SJSA1 (cell line): ENCODE results near the gene CDX2. TPM values are rescaled to one million over a fixed set of nuclear protein-coding genes. Genes with fewer than 3 reads are reported as not detected.
"Not testable (repeated sequence)": the region's sequence is repeated elsewhere in the genome, so short reads cannot be mapped to it uniquely, and the experiment has no call there.

Source experiments
- DNase-seq, 2 experiments: peaks; one replicate each; pipeline ENCODE4 v3.0.0-alpha.2; 2015 to 2020; ENCODE audit warnings: low spot score in 2 of 2, low read depth in 1 of 2
- H3K27ac ChIP-seq: fragments of 250-450 bp; sonication (Bioruptor Pico); 2 replicates; pipeline ENCODE4 v1.5.1; 2020; ENCODE audit warnings: mild to moderate bottlenecking, moderate library complexity
- H3K27me3 ChIP-seq: fragments of 250-450 bp; sonication (Bioruptor Pico); replicated peaks from 2 replicates; pipeline ENCODE4 v1.5.1; 2020; ENCODE audit warnings: mild to moderate bottlenecking, moderate library complexity
- H3K36me3 ChIP-seq: fragments of 250-450 bp; sonication (Bioruptor Pico); 2 replicates; pipeline ENCODE4 v1.5.1; 2020; ENCODE audit warnings: mild to moderate bottlenecking
- H3K4me1 ChIP-seq: fragments of 250-450 bp; sonication (Bioruptor Pico); replicated peaks from 2 replicates; pipeline ENCODE4 v1.6.1; 2021; ENCODE audit warnings: mild to moderate bottlenecking
- H3K4me3 ChIP-seq: fragments of 250-450 bp; sonication (Bioruptor Pico); 2 replicates; pipeline ENCODE4 v1.5.1; 2020; ENCODE audit warnings: mild to moderate bottlenecking
- H3K9me3 ChIP-seq: fragments of 250-450 bp; sonication (Bioruptor Pico); replicated peaks from 2 replicates; pipeline ENCODE4 v1.5.1; 2020; ENCODE audit warnings: mild to moderate bottlenecking
- total RNA-seq: library from RNA; depleted of rRNA; stranded (reverse); fragments of >200 nt; shearing (Covaris generic); gene quantifications from 2 replicates; pipeline ENCODE4 v1.2.3, GENCODE V29; 2014; rRNA removed

Gene CDX2
- total RNA-seq = not detected in 2 replicates

DNA sequence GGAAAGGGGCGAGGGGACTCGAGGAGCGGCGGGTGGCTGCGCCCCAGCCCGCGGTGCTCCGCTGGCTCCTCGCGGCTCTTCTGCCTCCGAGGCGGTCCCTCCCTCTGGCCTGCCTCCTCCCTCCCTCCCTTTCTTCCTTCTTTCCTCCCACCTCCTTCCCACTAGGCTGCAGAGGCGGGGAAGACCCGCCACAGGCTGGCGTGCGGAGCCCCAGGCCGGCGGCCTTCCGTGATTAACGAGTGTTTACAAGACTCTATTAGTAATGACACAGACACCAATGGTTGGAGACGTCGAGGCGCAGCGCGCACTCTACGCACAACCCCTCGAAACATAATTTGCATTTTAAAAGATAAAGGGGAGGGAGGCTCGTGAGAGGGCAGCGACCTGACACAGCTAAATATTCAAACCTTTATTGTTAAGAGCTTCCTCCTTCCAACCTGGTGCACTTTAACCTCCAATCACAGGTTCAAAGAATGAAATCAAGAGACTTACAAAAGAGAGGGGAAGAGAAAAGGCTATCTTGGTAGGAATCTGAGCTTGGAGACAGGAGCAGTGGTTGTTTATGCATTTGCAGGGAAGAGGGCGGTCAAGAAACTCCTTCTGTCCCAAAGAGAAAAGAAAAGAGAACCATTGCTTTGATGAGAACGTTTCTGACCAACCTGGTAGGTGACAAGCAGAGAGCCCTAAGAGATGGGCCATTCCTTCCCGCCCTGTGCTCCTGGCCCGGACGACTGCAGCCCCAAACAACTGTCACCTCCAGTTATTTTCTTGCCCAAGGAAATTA lies at the start of gene CDX2:
TSS of gene CDX2 (minus strand) at position 234 of the 784 bp plus-strand sequence. CDS start 309 bp downstream, outside the sequence.
- Histone ChIP-seq H3K4me1 (no peaks in the 10 kb centered on the region), H3K4me3 (no peak within 1 kb of the TSS), H3K27ac (no peak within 1 kb of the TSS), H3K27me3 (peaks cover 59% of the 10 kb centered on the region), H3K36me3 (no peaks in the 10 kb centered on the region), H3K9me3 (no peaks in the 10 kb centered on the region)
- no peak for DNase-seq

- no peaks in the 10 kb centered on the region for H3K9me3 ChIP-seq
- H3K4me1 ChIP-seq = no peaks in the 10 kb centered on the region
- no peaks in the 10 kb centered on the region; the same call in 1 of the 2 replicates for H3K27me3 ChIP-seq
- no peak overlapping the region for H3K4me3 ChIP-seq
- no peak overlapping the region for H3K27ac ChIP-seq
- no peaks in the 10 kb centered on the region for H3K36me3 ChIP-seq
- DNase-seq = no peak
These were observed 45.2 kb upstream of the CDX2 start for GRCh38 chr13:28014301-28014700.

DNA sequence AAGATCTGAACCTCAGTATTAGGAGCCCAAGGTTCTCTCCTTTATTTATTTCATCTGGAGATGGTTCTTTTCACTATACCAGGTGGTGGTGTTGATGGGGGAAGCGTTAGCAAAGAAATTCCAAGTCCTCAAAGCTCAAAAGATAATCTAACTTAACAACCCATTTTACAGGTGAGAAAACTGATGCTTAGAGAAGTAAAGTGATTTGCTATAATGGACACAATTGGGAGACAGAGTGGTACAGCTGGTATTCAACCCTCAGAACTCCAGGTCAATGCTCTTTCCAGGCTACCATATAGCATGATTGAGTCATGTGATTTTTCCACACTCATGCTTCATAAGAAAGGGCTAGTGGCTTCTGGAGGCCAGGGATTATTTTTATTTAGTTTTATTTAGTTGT lies 44.4 kb upstream of the CDX2 start:
- no peaks in the 10 kb centered on the region for H3K9me3 ChIP-seq
- no peak overlapping the region for H3K4me3 ChIP-seq
- no peak overlapping the region for H3K27ac ChIP-seq
- no peaks in the 10 kb centered on the region for H3K4me1 ChIP-seq
- H3K36me3 ChIP-seq = no peaks in the 10 kb centered on the region
- DNase-seq = no peak
- H3K27me3 ChIP-seq = no peaks in the 10 kb centered on the region; the same call in 1 of the 2 replicates

GRCh38 chr13:28012896-28013295 lies 43.8 kb upstream of the CDX2 start:
- no peaks in the 10 kb centered on the region; the same call in 1 of the 2 replicates for H3K27me3 ChIP-seq
- no peak overlapping the region for H3K27ac ChIP-seq
- no peak overlapping the region for H3K4me3 ChIP-seq
- no peaks in the 10 kb centered on the region for H3K36me3 ChIP-seq
- no peaks in the 10 kb centered on the region for H3K9me3 ChIP-seq
- no peaks in the 10 kb centered on the region for H3K4me1 ChIP-seq
- DNase-seq = no peak

- Histone ChIP-seq H3K27ac (no peak overlapping the region), H3K4me3 (no peak overlapping the region), H3K9me3 (no peaks in the 10 kb centered on the region), H3K36me3 (no peaks in the 10 kb centered on the region), H3K27me3 (no peaks in the 10 kb centered on the region; the same call in 1 of the 2 replicates), H3K4me1 (no peaks in the 10 kb centered on the region)
- no peak for DNase-seq
These were observed 43.3 kb upstream of the CDX2 start for GRCh38 chr13:28012383-28012782.

GRCh38 chr13:28010046-28010445 lies 40.9 kb upstream of the CDX2 start:
- DNase-seq = no peak
- no peaks in the 10 kb centered on the region for H3K4me1 ChIP-seq
- no peaks in the 10 kb centered on the region for H3K9me3 ChIP-seq
- H3K27ac ChIP-seq = no peak overlapping the region
- no peaks in the 10 kb centered on the region for H3K27me3 ChIP-seq
- H3K36me3 ChIP-seq = no peaks in the 10 kb centered on the region
- H3K4me3 ChIP-seq = no peak overlapping the region

DNA sequence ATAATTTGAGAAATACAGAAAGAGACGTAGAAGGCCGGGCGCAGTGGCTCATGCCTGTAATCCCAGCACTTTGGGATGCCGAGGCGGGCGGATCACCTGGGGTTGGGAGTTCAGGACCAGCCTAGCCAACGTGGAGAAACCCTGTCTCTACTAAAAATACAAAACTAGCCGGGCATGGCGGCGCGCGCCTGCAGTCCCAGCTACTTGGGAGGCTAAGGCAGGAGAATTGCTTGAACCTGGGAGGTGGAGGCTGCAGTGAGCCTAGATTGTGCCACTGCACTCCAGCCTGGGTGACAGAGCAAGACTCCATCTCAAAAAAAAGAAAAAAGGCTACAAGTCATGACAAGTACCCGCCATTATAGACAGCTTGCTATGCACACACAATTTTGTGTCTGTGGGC lies 35.9 kb upstream of the CDX2 start:
- DNase-seq, H3K9me3 ChIP-seq, H3K27me3 ChIP-seq, H3K4me1 ChIP-seq, H3K36me3 ChIP-seq, H3K27ac ChIP-seq, H3K4me3 ChIP-seq: not testable (repeated sequence)

DNA sequence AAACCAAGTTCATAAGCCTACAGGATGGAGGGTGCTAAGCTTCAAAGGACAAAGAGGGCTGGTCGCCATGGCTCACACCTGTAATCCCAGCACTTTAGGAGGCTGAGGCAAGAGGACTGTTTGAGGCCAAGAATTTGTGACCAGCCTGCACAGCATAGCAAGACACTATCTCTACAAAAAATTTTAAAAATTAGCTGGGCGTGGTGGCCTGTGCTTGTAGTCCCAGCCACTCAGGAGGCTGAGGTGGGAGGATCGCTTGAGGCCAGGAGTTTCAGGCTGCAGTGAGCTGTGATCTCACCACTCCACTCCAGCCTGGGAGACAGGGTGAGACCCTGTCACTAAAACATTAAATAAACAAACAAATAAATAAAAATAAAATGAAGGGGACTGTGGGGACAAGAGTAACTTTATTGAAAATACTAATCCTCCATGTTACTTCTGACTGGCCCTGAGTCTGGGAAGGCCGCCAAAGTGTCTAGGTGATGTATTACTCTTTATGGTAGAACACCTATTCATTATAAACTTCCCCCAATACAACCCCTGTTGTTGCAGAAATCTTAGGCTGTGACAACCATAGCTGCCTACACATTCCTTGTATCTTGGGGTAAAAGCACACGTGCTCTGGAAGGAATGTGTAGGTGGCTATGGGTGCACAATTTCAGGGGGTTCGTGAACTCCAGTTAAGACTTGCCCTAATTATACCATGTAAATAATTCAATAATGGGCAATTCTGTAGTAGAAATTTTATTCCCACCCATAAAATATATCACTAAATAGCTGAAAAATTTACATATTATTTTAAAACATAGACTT lies 34.0 kb upstream of the CDX2 start:
- H3K4me3 ChIP-seq = no peak overlapping the region
- H3K27ac ChIP-seq = no peak overlapping the region
- H3K9me3 ChIP-seq = no peaks in the 10 kb centered on the region
- no peaks in the 10 kb centered on the region for H3K4me1 ChIP-seq
- H3K27me3 ChIP-seq = no peaks in the 10 kb centered on the region
- no peak for DNase-seq
- H3K36me3 ChIP-seq = no peaks in the 10 kb centered on the region

- DNase-seq = no peak
- Histone ChIP-seq H3K4me3 (no peak overlapping the region), H3K27me3 (no peaks in the 10 kb centered on the region)
These were observed 32.8 kb upstream of the CDX2 start for GRCh38 chr13:28001837-28002473.

GRCh38 chr13:28001049-28001448 lies 31.9 kb upstream of the CDX2 start:
- Histone ChIP-seq H3K36me3 (no peaks in the 10 kb centered on the region), H3K4me3 (no peak overlapping the region), H3K9me3 (no peaks in the 10 kb centered on the region), H3K27ac (no peak overlapping the region), H3K4me1 (no peaks in the 10 kb centered on the region), H3K27me3 (no peaks in the 10 kb centered on the region)
- DNase-seq = no peak

More at GRCh38 chr13:28001837-28002473, 32.8 kb upstream of the CDX2 start:
- Histone ChIP-seq H3K27ac (no peak overlapping the region), H3K36me3 (no peaks in the 10 kb centered on the region), H3K4me1 (no peaks in the 10 kb centered on the region), H3K9me3 (no peaks in the 10 kb centered on the region)

DNA sequence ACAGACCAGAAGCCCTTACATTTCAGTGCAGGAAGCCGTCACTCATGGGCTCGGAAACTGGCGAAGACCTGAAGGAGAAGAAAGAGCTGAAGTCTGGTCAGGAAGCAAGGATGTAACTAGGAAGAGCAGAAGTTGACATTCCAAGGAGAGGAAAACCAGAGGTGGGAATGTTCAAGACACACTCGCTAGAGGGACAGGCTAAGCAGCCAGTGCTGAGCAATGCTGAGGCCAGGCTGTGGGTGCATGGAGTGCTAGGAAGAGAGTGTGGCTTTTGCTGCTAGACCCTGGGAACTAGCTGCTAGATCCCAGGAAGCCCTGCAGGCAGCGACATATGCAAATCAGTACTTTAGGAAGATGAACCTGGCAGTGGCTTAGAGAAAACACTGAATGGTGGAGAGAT lies 31.5 kb upstream of the CDX2 start:
- H3K4me1 ChIP-seq = no peaks in the 10 kb centered on the region
- DNase-seq = no peak
- H3K27ac ChIP-seq = no peak overlapping the region
- H3K4me3 ChIP-seq = no peak overlapping the region
- no peaks in the 10 kb centered on the region for H3K27me3 ChIP-seq
- H3K36me3 ChIP-seq = no peaks in the 10 kb centered on the region
- no peaks in the 10 kb centered on the region for H3K9me3 ChIP-seq

GRCh38 chr13:27997904-27998522 lies 28.9 kb upstream of the CDX2 start:
- no peak for DNase-seq
- no peak overlapping the region for H3K4me3 ChIP-seq
- H3K36me3 ChIP-seq = no peaks in the 10 kb centered on the region
- no peak overlapping the region for H3K27ac ChIP-seq
- no peaks in the 10 kb centered on the region for H3K9me3 ChIP-seq
- H3K4me1 ChIP-seq = no peaks in the 10 kb centered on the region
- no peaks in the 10 kb centered on the region for H3K27me3 ChIP-seq

DNA sequence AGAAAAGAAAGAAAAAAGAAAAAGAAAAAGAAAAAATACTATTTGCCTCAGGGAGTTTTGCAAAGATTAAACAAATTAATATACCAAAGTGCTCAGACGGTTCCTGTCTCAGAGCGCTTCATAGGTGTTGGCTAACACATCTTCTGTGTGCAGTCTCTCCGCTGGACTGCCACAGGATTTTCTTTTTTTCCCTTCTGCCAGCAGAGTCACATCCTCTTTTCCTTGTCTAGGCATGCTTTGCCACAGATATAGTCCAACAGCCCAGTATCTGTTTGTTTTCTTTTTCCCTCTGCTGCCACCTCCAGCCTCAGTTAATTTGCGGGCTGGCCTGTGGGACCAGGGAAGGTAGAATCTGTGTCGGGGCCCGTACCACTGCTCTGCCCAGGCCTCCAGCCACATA lies 22.8 kb upstream of the CDX2 start:
- Histone ChIP-seq H3K27ac (no peak overlapping the region), H3K36me3 (no peaks in the 10 kb centered on the region), H3K4me3 (no peak overlapping the region), H3K4me1 (no peaks in the 10 kb centered on the region), H3K27me3 (no peaks in the 10 kb centered on the region), H3K9me3 (no peaks in the 10 kb centered on the region)
- no peak for DNase-seq
